A549 (cell line): ENCODE data around the gene SP5. TPM values are rescaled to one million over a fixed set of nuclear protein-coding genes. Genes with fewer than 3 reads are reported as not detected.
A peak's percentile ranks its signal among the peaks of the same experiment; 100 is the strongest.

Experiments
- ATAC-seq, 2 experiments: fragments of 200-7000 bp in 1 of 2; fragments of >200 bp in 1 of 2; cut with Nextera tagmentation in 1 of 2; cut with Tn5 transposase in 1 of 2; 3 replicates each; pipeline versions ENCODE4 v1.8.0 to v1.9.1; 2018 to 2020; ENCODE audit warnings: mild to moderate bottlenecking in 1 of 2, moderate library complexity in 1 of 2
- CTCF ChIA-PET: fragments of 300-600 bp; sonication (Branson Sonifier 250); formaldehyde crosslinking; extraction: SDS; loops from one replicate; lab custom pipeline; 2021; ENCODE audit warnings: antibody characterized with exemption, inconsistent platforms; lab: Yijun Ruan, JAX
- POLR2A ChIA-PET: fragments of 350-600 bp; formaldehyde crosslinking; extraction: SDS; loops from one replicate; lab custom pipeline; 2021; ENCODE audit warnings: antibody characterized with exemption, inconsistent platforms; lab: Yijun Ruan, JAX
- DNase-seq, 2 experiments: peaks; one replicate each; pipeline versions ENCODE4 v3.0.0 to v3.0.0-alpha.2; 2011 to 2016; ENCODE audit warnings: low read depth in 1 of 2, low spot score in 1 of 2
- FAIRE-seq: peaks from 2 replicates; lab custom pipeline; 2011; peaks lifted over from hg19 to GRCh38; lab: Jason Lieb, UNC
- H3K27ac ChIP-seq, 2 experiments: fragments of >200 bp; sonication (Bioruptor Twin); formaldehyde crosslinking; 3 replicates each; pipeline ENCODE4 v1.5.1; 2016 to 2017
- H3K4me1 ChIP-seq: fragments of >200 bp; sonication (Bioruptor Twin); formaldehyde crosslinking; 3 replicates; pipeline ENCODE4 v1.6.1; 2016
- H3K4me2 ChIP-seq: fragments of >200 bp; sonication (Bioruptor Twin); formaldehyde crosslinking; 3 replicates; pipeline ENCODE4 v1.6.1; 2016
- H3K4me3 ChIP-seq: fragments of >200 bp; sonication (Bioruptor Twin); formaldehyde crosslinking; 3 replicates; pipeline ENCODE4 v1.5.1; 2016
- H3K9me3 ChIP-seq: fragments of >200 bp; sonication (Bioruptor Twin); formaldehyde crosslinking; 3 replicates; pipeline ENCODE4 v1.6.1; 2016
- E2F6 ChIP-seq: IDR thresholded peaks from 2 replicates; pipeline ENCODE4 v1.6.1; 2012; ENCODE audit warnings: low read depth, borderline replicate concordance
- EHF ChIP-seq: fragments of 250-450 bp; sonication (Bioruptor Pico); IDR thresholded peaks from 2 replicates; pipeline ENCODE4 v1.5.0; 2020; ENCODE audit warnings: mild to moderate bottlenecking
- EHMT2 ChIP-seq: fragments of 200-600 bp; sonication (generic); IDR thresholded peaks from 2 replicates; pipeline ENCODE4 v1.6.1; 2016; ENCODE audit warnings: antibody characterized with exemption, low read depth, mild to moderate bottlenecking, moderate library complexity
- FOSB ChIP-seq: fragments of 250-450 bp; sonication (Bioruptor Pico); IDR thresholded peaks from 2 replicates; pipeline ENCODE4 v1.5.0; 2020; ENCODE audit warnings: mild to moderate bottlenecking, moderate library complexity
- FOXS1 ChIP-seq: fragments of 250-450 bp; sonication (Bioruptor Pico); IDR thresholded peaks from 2 replicates; pipeline ENCODE4 v1.5.0; 2020; ENCODE audit warnings: mild to moderate bottlenecking, moderate library complexity
- HOXB13 ChIP-seq: fragments of 250-450 bp; sonication (Bioruptor Pico); IDR thresholded peaks from 2 replicates; pipeline ENCODE4 v1.5.0; 2020; ENCODE audit warnings: low read depth, mild to moderate bottlenecking, moderate library complexity
- KDM5A ChIP-seq: fragments of 200-600 bp; sonication (generic); IDR thresholded peaks from 2 replicates; pipeline ENCODE4 v1.6.1; 2016; ENCODE audit warnings: antibody characterized with exemption, mild to moderate bottlenecking
- MAFK ChIP-seq: fragments of 450-650 bp; IDR thresholded peaks from 2 replicates; pipeline ENCODE4 v1.6.1; 2014; ENCODE audit not compliant: partially characterized antibody
- MAX ChIP-seq: IDR thresholded peaks from 2 replicates; pipeline ENCODE4 v1.6.1; 2012
- POLR2AphosphoS2 ChIP-seq: conservative IDR thresholded peaks from 2 replicates; pipeline ENCODE4 v1.6.1; 2012; ENCODE audit warnings: low read length, improper control_type of control experiment, inconsistent platforms
- RAD21 ChIP-seq, 2 experiments: fragments of >200 bp in 1 of 2; sonication (Bioruptor Twin) in 1 of 2; formaldehyde crosslinking in 1 of 2; IDR thresholded peaks in 1 of 2; conservative IDR thresholded peaks in 1 of 2; 2 replicates in 1 of 2; 3 replicates in 1 of 2; pipeline ENCODE4 v1.6.1; 2012 to 2018; ENCODE audit warnings: inconsistent platforms in 1 of 2
- RARB ChIP-seq: fragments of 250-450 bp; sonication (Bioruptor Pico); IDR thresholded peaks from 2 replicates; pipeline ENCODE4 v1.8.0; 2021; ENCODE audit warnings: mild to moderate bottlenecking, moderate library complexity
- REST ChIP-seq: fragments of 200-600 bp; sonication (generic); IDR thresholded peaks from 2 replicates; pipeline ENCODE4 v1.6.1; 2016; ENCODE audit warnings: antibody characterized with exemption, mild to moderate bottlenecking, moderate library complexity
- RNF2 ChIP-seq: fragments of 200-600 bp; sonication (generic); IDR thresholded peaks from 2 replicates; pipeline ENCODE4 v1.6.1; 2016; ENCODE audit warnings: low read depth, mild to moderate bottlenecking, antibody characterized with exemption, moderate library complexity, borderline replicate concordance
- SMC3 ChIP-seq: fragments of >200 bp; sonication (Bioruptor Twin); formaldehyde crosslinking; IDR thresholded peaks from 3 replicates; pipeline ENCODE4 v1.6.1; 2018; ENCODE audit warnings: inconsistent platforms
- SREBF2 ChIP-seq: fragments of 450-650 bp; IDR thresholded peaks from 2 replicates; pipeline ENCODE4 v1.6.1; 2014; ENCODE audit warnings: mild to moderate bottlenecking, moderate library complexity
- TP53 ChIP-seq: fragments of 250-450 bp; sonication (Bioruptor Pico); IDR thresholded peaks from 2 replicates; pipeline ENCODE4 v1.5.0; 2021; ENCODE audit warnings: mild to moderate bottlenecking, moderate library complexity
- ZC3H11A ChIP-seq: fragments of 450-650 bp; IDR thresholded peaks from 2 replicates; pipeline ENCODE4 v1.6.1; 2014; ENCODE audit warnings: antibody characterized with exemption, mild to moderate bottlenecking
- ZNF302 ChIP-seq: fragments of 250-450 bp; sonication (Bioruptor Pico); IDR thresholded peaks from 2 replicates; pipeline ENCODE4 v1.9.0; 2021; ENCODE audit warnings: inconsistent platforms, mild to moderate bottlenecking, moderate library complexity
- ZSCAN20 ChIP-seq: fragments of 250-450 bp; sonication (Bioruptor Pico); IDR thresholded peaks from 2 replicates; pipeline ENCODE4 v1.8.0; 2022; ENCODE audit warnings: mild to moderate bottlenecking, moderate library complexity
- WGBS: methylation state at CpG from one replicate; pipeline ENCODE4 v1.1.6; 2017; ENCODE audit errors: missing lambda C conversion rate; 5-methylcytosine and 5-hydroxymethylcytosine counted together
- polyA plus RNA-seq, 4 experiments: library from polyadenylated mRNA; depleted of rRNA in 3 of 4; stranded (reverse); fragments of >200 nt; fragmentation: RNase III in 1 of 4; extraction: RNeasy Plus Mini Kit Qiagen cat#74134 plus additional on column Dnase treatment in 1 of 4; gene quantifications; 2 replicates in 3 of 4; 3 replicates in 1 of 4; pipeline ENCODE4 v1.2.3, GENCODE V29; 2011 to 2017
- TF ChIP-seq, protein P1 (sequence below): fragments of 150-350 bp; IDR thresholded peaks from 2 replicates; pipeline ENCODE4 v1.6.1; 2014; ENCODE audit warnings: low read depth, mild to moderate bottlenecking, low read length
- TF ChIP-seq, protein P2 (sequence below): fragments of 250-450 bp; sonication (Bioruptor Pico); IDR thresholded peaks from 2 replicates; pipeline ENCODE4 v1.5.0; 2021; ENCODE audit warnings: mild to moderate bottlenecking, moderate library complexity, borderline replicate concordance

Gene SP5
- polyA plus RNA-seq, 2 of the 4 experiments (the other 2 are of a cell fraction): not detected

GRCh38 chr2:170717991-170718589, 3.0 kb downstream of the SP5 start:
- WGBS: 70% methylated on average over 18 of the region's 18 CpGs
- TF ChIP-seq POLR2AphosphoS2 (no peak), RNF2 (no peak), HOXB13 (CRISPR knock-in tag) (no peak), ZC3H11A (no peak), REST (no peak), FOXS1 (CRISPR knock-in tag) (no peak), TP53 (CRISPR knock-in tag) (no peak), RARB (no peak), EHMT2 (no peak), SMC3 (no peak), E2F6 (no peak), ZSCAN20 (CRISPR knock-in tag) (no peak), EHF (no peak), FOSB (no peak)
- TF ChIP-seq, protein P1, sequence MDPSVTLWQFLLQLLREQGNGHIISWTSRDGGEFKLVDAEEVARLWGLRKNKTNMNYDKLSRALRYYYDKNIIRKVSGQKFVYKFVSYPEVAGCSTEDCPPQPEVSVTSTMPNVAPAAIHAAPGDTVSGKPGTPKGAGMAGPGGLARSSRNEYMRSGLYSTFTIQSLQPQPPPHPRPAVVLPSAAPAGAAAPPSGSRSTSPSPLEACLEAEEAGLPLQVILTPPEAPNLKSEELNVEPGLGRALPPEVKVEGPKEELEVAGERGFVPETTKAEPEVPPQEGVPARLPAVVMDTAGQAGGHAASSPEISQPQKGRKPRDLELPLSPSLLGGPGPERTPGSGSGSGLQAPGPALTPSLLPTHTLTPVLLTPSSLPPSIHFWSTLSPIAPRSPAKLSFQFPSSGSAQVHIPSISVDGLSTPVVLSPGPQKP: no peak
- TF ChIP-seq, all 56 proteins: peak for 0
- DNase-seq (no peak), FAIRE-seq (no peak), ATAC-seq (no peak)
- no peak overlapping the region for H3K4me3 ChIP-seq
- no peak overlapping the region for H3K27ac ChIP-seq
- H3K4me1 ChIP-seq: peaks cover 11% of the 10 kb centered on the region; the same call in 2 of the 3 replicates
- H3K4me2 ChIP-seq: no peak overlapping the region
- no peaks in the 10 kb centered on the region for H3K9me3 ChIP-seq
- POLR2A ChIA-PET: no interaction called here
- CTCF ChIA-PET: interaction anchor here (1.1 to 1.7 kb wide), 3 partner anchors 8 to 309 kb away, joined by 3 to 5 read pairs (median 4); no protein-coding TSS in a partner anchor

GRCh38 chr2:170719810-170720209, 4.7 kb downstream of the SP5 start:
- H3K4me3 ChIP-seq: no peak overlapping the region
- TF ChIP-seq RNF2 (peak; percentile 27; the same call in 1 of the 2 replicates), POLR2AphosphoS2 (no peak)
- no peak overlapping the region for H3K27ac ChIP-seq
- ATAC-seq (no peak), FAIRE-seq (no peak), DNase-seq (no peak)
- H3K4me1 ChIP-seq: peaks cover 11% of the 10 kb centered on the region; the same call in 2 of the 3 replicates
- ChIA-PET CTCF (no interaction called here), POLR2A (no interaction called here)
- H3K9me3 ChIP-seq: no peaks in the 10 kb centered on the region
- WGBS: 2% methylated on average over 1 of the region's 1 CpG
- no peak overlapping the region for H3K4me2 ChIP-seq

- DNase-seq (no peak), ATAC-seq (no peak), FAIRE-seq (no peak)
- Histone ChIP-seq H3K9me3 (no peaks in the 10 kb centered on the region), H3K4me1 (no peaks in the 10 kb centered on the region; the same call in 2 of the 3 replicates), H3K4me3 (no peak overlapping the region), H3K4me2 (no peak overlapping the region), H3K27ac (no peak overlapping the region)
- CTCF ChIA-PET: interaction anchor here (1.6 kb wide), 1 partner anchor 313 kb away, joined by 3 read pairs; no protein-coding TSS in a partner anchor
- TF ChIP-seq KDM5A (no peak), MAFK (no peak), SREBF2 (no peak), MAX (no peak), ZSCAN20 (CRISPR knock-in tag) (no peak), ZNF302 (CRISPR knock-in tag) (no peak), RAD21 (conservative IDR thresholded peaks at IDR 0.05 in 1 of 2, IDR thresholded peaks at IDR 0.05 in 1 of 2) (no peak), REST (no peak)
- TF ChIP-seq, protein P2, sequence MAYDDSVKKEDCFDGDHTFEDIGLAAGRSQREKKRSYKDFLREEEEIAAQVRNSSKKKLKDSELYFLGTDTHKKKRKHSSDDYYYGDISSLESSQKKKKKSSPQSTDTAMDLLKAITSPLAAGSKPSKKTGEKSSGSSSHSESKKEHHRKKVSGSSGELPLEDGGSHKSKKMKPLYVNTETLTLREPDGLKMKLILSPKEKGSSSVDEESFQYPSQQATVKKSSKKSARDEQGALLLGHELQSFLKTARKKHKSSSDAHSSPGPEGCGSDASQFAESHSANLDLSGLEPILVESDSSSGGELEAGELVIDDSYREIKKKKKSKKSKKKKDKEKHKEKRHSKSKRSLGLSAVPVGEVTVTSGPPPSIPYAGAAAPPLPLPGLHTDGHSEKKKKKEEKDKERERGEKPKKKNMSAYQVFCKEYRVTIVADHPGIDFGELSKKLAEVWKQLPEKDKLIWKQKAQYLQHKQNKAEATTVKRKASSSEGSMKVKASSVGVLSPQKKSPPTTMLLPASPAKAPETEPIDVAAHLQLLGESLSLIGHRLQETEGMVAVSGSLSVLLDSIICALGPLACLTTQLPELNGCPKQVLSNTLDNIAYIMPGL: no peak
- WGBS: 47% methylated on average over 3 of the region's 3 CpGs
- POLR2A ChIA-PET: no interaction called here
Observed at GRCh38 chr2:170721678-170722077, 6.5 kb downstream of the SP5 start.
